GM19025 (cell line): Measurements from ENCODE around the gene PHLDB2.

Source experiments
- ATAC-seq: cut with Tn5 transposase; IDR thresholded peaks from one replicate; pipeline ENCODE4 v1.9.1; 2021; ENCODE audit warnings: mild to moderate bottlenecking, low read depth, moderate library complexity; ENCODE audit not compliant: unreplicated experiment

Gene PHLDB2

DNA sequence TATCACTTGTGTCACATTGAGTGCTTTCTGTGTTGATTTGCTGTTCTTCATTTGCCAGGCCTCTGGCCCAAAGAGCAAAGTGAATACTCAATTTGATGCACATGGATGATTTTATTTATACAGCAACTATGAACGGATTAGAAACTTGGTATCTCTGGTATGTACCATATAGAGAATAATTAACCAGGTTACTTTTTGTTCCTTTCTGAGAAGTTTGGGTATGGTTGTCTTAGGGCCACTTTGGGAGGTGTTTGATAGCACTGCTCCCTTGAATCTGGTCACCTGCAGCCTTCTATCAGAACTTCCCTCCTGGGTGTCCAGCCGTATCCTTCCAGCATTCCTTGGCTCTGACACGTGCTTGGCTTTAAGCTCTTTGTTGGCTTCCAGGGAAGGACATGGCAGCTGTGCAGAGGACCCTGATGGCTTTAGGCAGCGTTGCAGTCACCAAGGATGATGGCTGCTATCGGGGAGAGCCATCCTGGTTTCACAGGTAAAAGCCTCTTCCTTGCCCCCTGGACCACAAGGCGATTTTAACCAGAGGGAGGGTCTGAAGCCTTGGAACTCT is 152.4 kb downstream of the PHLDB2 start:
- no peak for ATAC-seq

DNA sequence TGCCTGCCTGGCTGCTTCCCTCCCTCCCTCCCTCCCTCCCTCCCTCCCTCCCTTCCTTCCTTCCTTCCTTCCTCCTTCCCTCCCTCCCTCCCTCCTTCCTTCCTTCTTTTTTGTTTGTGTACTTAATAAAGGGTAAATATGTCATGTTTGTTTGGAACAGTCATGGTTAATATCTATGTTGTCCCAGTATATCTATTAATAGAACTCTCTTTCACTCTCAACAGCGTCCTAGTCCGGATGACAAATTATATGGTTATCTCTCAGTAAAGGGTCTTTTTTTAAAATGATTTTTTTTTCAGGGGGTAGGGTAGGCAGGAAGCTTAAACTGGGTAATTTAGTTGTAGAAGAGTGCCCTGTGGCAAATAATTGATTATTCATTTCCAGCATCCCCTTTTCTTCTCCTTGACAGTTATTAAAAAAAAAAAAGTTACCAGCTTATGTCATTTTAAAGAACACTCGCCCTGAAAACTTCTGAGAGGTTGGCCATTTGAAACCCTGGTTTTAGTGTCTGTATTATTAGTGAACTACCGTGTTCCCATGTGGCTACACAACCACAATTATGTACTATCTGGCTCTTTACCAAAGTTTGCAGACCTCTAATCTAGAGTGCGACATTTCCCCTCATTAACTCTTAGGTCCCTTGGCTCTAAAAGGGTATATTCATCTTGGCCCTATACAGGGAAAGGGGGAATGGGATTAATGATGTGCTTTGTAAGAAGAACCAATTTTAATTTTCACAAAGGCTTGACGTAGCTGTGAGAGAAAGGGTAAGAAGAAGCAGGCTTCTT is 153.3 kb downstream of the PHLDB2 start:
- ATAC-seq = no peak

DNA sequence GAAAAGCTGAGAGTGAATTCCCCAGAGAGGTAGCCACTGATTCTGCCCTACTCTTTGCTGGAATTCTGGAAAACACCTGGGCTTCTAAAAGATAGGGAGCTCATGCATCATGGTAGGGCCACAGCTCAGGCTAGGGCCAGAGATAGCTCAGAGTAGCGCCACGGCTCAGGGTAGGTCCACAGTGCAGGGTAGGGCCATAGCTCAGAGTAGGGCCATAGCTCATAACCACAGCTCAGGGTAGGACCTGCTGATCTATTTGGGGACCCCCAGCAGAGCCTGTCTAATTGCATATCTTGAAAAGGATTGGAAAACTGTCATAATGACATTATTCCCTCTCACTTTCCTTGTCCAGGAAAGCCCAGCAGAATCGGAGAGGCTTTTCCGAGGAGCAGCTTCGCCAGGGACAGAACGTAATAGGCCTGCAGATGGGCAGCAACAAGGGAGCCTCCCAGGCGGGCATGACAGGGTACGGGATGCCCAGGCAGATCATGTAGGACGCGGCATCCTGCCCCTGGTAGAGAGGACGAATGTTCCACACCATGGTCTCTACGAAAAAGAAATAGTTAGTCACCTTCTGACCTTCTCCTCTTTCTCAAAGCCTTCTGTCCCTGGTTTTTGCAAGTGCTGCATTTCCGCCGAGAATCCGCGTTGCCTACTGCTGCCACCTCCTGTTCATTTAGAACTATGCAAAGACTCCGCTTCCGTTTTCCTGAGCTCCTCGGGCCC is 154.2 kb downstream of the PHLDB2 start:
- ATAC-seq = peak; percentile 79

DNA sequence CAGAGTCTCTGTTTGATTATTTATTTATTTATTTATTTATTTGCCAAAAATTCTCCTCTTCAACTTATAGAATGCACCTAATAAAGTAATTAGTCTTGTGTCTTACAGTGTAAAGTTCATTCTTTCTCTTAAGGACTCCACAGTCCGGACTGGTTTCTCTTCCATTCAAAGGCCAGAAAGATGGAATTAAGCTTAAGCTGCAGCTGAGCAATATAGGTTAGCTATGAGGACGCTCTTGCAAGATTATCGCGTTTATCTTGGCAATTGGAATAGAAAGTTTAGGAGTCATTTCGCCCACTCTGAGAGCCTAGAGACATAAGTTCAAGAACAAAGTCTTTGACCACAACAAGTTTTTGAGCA is 154.7 kb downstream of the PHLDB2 start:
- peak; percentile 20 for ATAC-seq

DNA sequence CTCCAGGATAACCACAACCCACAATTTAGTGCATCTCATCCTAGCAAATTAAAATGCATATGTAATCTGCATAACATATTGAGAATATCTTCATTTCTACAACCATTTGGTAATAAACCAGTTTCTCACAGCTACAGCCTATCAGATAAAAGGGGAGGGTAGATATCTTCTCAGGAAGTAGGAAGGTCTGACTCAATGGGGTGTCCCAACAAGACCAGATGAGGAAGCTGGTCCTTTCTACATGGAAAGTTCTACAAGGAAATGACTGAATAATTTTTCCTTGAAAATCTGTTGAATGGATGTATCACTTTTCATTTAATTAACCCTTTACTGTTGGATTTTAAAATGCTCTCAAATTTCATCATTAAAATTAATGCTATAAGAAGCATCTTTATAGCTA is 158.0 kb downstream of the PHLDB2 start:
- ATAC-seq = no peak

DNA sequence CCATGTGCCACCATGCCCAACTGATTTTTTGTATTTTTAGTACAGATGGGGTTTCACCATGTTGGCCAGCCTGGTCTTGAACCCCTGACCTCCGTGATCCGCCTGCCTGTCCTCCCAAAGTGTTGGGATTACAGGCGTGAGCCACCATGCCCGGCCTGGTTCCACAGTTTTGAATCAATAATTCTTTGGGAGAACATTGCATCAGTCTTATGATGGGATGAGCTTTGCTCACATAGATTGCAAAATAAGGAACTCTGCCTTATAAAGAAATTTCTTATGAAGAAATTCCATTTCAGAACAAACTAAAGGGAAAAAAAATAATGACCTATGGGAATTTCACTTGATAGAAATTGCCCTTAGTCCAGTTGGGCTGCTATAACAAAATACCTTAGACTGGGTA is 159.6 kb downstream of the PHLDB2 start:
- ATAC-seq = no peak

DNA sequence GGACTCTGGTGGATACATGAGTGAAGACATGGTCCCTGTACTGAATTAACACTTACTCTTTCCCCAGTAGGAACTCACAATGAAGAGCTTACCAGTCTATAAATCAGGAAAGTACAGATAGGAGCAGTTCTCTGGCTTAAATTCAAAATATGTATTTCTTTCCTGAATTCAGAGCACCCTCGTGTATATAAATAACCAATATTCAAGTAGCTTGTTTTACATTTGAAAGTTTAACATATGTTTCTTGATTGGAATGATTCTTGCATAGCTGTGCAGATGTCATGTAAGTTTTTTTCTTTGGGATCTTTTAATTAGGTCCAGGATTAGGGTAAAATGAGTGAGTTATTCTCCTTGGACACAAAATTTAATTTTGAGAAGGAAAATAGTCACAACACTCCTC is 160.7 kb downstream of the PHLDB2 start:
- no peak for ATAC-seq

DNA sequence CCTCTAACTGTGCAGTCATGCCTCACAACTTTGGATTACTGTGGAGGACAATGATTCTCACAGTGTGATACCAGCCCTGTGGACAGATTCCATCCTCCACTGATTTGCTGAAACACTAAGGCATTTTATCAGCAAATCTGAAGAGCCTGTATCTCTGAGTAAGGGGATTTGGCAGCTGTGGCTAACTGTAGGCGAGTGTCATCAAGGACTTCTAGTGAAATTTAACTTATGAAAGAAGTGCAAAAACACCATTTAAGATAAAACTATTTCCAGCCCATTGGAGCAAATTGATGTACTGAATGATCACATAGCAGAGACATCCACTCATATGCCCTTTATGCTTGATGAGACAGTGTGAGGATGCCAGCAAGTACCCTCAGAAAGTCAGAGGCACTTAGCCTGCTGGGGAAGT is 161.6 kb downstream of the PHLDB2 start:
- no peak for ATAC-seq
